ENCODE results near the gene FBXW5.
A peak's percentile ranks its signal among the peaks of the same experiment; 100 is the strongest.

The FBXW5 gene

DNA sequence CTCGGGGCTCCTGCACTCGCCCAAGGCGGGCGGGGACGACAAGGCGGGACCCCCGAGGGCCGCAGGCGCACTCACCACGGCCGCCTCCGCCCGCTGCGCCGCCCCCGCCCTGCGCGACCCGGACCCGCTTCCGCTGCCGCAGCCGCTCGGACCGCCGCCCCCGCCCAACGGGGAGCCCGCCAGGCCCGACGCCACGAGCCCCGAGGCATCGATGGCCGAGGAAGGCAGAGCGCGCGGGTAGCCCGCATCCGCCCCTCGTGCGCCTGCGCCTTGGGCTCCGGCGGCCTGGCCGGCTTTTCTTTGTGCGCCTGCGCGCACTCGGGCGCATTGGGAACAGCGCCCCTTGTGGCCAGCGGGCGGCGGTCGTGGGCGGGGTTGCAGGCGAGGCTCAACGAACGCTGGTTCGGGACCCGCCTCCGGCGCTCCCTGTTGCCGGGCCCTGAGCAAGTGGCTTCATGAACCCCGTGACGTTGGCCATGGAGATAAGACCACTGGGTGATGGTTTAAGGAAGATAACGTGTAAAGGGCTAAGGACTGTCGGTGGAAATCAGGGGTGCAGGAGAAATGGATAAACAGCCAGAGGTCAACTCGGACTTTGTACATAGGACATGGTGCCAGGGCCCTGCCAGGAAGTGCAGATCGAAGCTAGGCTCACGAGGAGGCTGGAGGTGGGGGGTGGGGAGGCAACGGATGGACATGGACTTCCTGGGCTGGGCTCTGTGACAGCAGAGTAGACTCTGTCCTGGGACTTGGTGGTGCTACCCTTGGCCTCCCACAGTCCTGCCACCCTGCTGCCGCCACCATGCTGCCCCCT, at the start of gene FBXW5, which contains the start of gene C8G:
FBXW5 (minus strand) TSS at position 220 of the 814 bp plus-strand sequence. CDS start 655 bp downstream, outside the sequence.
C8G (plus strand) TSS at position 725 of the 814 bp plus-strand sequence; CDS start at position 803, 78 bp downstream.
- DNase-seq (ENCODE audit: low spot score): peak; percentile 96

DNA sequence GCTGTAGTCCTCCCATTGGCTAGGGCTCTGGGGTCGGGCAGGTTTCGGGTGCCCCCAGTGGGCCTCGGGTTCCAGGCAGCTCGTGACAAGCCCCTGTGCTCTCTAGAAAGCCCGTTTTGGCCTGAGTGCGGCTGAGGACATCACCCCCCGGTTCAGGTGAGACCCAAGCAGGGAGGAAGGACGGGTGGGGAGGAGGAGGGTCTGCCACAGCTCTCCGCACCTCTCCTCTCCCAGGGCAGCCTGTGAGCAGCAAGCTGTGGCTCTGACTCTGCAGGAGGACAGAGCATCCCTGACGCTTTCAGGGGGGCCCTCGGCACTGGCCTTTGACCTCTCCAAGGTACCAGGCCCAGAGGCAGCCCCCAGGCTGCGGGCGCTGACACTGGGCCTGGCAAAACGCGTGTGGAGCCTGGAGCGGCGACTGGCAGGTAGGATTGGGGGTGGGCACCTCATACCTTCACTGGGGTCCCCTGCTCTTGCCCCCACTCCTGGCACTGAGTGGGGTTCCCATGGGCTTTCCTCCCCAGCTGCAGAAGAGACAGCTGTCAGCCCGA, 48.4 kb upstream of the FBXW5 start:
- no peak for DNase-seq (ENCODE audit: low spot score)

GRCh38 chr9:136991993-136992818, 47.7 kb upstream of the FBXW5 start, which contains the start of gene PAXX:
Gene PAXX (plus strand): TSS chr9:136992422. CDS start chr9:136992444, 22 bp downstream.
- DNase-seq (ENCODE audit: low spot score): peak; percentile 92

- DNase-seq (ENCODE audit: low spot score): no peak
These were observed 45.8 kb upstream of the FBXW5 start for GRCh38 chr9:136990242-136990911.

DNA sequence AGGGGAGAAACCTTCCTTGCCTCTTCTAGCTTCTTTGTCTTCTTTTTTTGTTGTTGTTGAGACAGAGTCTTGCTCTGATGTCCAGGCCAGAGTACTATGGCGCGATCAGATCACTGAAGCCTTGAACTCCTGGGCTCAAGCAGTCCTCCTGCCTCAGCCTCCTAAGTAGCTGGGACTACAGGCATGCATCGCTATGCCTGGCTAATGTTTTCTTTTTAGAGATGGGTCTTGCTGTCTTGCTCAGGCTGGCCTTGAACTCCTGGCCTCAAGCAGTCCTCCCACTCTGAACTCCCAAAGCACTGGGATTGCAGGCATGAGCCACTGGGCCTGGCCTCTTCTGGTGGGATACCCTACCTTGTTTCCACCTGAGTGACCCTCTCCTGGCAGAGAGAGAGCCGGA, 44.3 kb upstream of the FBXW5 start:
- no peak for DNase-seq (ENCODE audit: low spot score)

- no peak for DNase-seq (ENCODE audit: low spot score)
These were observed 41.3 kb upstream of the FBXW5 start for GRCh38 chr9:136985853-136986252.

DNA sequence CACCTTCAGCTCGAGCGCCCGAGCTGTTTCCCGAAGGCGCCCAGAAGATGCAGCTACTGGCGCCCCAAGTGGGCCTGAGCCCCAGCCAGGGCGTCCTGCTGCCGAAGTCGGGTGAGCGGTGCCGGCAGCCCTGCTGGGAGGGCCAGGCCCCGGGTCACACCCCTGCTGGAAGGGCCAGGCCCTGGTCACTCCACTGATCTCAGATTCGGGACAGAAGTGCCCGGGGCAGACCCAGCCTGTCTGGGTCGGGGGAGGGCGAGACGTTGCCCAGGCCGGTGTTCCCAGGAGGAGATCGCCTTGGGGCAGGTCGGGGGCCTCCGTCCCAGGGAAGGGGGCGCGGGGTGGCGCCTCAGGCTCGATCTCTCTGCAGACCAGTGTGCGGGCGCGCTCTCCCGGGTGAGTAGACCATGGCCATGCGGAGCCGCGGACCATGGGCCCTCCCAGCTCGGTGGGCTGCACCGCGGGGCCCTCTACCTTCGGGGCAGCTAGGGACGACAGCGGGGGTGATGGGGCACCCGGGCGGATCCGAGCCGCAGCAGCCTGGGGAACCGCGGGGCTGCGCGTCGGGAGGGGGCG, 40.6 kb upstream of the FBXW5 start:
- DNase-seq (ENCODE audit: low spot score): no peak

DNA sequence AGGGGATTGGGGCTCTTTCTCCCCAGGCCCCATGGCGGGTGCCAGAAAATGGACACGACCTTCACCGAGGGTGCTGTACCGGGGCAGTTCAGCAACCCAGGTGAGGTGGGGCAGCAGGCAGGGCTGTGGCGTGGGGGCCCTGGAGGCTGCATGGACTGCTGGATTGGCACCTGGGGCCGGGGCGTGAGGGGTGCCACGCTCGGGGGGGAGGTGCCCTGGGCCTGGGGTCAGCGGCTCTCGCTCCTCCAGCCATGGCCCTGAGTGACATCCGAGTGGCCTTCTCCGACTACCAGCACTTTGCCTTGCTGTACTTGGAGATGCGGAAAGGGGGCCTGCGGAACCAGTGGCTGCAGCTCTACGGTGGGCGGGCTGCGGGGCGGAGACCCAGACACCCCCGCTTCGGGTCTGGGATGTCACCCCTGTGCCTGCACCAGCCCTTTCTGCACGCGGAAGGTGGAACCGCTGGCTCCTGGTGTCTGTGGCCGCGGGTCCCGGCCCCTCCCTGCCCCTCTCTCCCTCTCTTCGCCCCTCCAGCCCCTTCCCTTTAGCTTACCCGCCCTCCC, 40.0 kb upstream of the FBXW5 start:
- DNase-seq (ENCODE audit: low spot score): no peak

DNA sequence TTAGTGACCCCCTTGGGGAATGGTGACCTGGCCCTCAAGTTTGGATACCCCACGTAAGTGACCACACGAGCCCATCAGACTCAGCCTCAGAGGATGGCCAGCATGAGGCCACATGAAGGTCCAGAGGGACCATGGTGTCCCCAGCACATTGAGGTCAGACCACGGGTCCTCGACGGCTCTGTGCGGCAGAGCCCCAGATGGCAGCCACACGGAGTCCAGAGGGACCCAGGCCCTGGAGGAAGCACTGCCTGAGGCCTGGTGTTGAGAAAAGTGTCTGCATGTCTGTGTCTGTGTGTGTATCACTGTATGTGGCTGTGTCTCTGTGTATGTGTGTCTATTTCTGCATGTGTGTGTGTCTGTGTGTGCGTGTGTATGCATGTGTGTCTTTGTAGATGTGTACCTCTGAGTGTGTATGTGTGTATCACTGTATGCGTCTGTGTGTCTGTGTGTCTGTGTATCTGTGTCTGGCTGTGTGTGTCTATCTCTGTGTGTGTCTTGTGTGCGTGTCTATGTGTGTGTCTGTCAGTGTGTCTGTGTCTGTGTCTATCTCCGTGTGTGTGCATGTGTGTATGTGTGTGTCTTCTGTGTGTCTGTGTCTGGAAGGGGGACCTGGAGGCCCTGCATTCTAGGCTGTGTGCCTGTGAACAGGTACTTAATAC, 39.2 kb upstream of the FBXW5 start:
- no peak for DNase-seq (ENCODE audit: low spot score)

DNA sequence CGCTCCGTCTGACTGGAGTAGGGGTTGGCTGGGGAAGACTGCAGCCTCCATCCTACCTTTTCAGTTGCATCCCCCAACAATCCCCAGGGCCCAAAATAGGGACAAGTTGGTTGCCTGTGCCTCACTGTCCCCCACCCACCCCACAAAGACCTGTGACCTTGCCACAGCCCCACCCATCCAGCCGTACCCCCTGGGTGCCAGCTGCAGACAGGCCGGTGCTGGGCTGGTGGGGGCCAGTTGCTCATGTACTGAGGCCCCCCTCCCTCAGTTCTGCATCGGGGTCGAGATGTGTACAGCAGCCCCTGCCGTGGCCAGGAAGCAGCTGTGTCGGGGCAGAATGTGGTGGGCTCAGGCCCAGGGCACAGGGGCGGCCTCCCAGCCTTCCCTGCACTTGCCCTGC, 38.6 kb upstream of the FBXW5 start:
- no peak for DNase-seq (ENCODE audit: low spot score)

GRCh38 chr9:136982232-136983051, 37.9 kb upstream of the FBXW5 start, which contains the start of gene LCNL1:
Gene LCNL1 (plus strand): TSS chr9:136982993. CDS start chr9:136983587, 594 bp downstream.
- no peak for DNase-seq (ENCODE audit: low spot score)

DNA sequence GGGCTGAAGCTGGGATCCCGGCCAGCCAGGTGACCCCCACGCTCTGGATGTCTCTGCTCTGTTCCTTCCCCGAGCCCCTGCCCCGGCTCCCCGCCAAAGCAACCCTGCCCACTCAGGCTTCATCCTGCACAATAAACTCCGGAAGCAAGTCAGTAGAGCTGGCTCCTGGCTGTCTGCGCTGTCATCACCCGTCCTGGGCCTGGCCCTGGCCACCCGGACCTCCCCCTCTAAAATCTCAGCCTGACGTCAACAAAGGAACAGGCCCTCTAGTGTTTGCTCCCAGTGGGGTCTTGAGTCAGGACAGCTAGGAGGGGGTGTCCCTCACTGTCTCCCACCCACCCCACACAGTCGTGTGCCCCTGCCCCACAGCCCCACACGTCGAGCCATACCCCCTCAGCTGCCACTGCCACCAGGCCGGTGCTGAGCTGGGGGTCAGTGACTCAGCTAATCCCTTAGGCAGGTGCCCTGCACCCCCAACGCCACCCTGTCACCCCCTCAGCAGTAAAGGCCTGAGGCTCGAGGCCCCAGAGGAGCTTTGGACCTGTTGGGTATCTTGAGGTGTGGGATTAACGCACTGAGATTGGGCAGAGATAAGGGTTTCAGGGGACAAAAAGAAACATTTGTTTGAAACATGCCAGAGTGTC, 37.2 kb upstream of the FBXW5 start:
- DNase-seq (ENCODE audit: low spot score): no peak

DNA sequence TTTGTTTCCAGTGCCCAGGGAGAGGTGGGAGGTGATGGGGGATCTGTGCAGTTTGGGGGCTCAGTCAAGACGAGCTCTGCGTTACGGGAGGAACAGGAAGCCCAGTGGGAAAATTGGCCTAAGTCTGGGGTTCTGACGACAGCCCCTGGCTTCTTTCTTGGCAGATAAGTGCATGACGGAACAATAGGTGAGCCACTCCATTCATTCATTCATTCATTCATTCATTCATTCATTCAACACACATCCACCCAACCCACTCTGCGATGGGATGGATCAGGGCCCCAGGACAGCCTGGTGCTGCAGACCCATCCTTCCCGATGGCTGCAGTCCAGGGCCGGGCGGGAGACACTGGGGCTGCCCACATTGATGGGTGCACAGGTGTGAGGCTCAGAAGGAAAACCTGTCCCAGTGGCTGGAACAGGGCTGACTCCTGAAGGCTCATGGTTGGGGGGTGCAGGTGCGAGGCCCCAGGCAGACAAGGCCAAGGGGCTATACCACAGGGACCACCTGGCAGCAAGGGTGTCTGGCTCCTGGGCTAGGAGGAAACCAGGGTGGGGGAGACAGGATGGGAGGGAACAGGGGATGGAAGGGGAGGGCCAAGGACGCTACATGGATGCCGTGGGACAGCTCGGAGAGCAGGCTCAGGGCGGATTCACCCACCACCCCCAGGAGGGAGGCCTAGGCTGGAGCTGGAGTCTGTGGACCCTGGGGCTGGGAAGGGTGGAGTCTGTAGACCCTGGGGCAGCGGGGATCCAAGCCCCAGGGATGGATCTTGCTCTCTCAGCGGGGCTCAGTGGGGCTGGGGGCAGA, 36.3 kb upstream of the FBXW5 start:
- no peak for DNase-seq (ENCODE audit: low spot score)

DNA sequence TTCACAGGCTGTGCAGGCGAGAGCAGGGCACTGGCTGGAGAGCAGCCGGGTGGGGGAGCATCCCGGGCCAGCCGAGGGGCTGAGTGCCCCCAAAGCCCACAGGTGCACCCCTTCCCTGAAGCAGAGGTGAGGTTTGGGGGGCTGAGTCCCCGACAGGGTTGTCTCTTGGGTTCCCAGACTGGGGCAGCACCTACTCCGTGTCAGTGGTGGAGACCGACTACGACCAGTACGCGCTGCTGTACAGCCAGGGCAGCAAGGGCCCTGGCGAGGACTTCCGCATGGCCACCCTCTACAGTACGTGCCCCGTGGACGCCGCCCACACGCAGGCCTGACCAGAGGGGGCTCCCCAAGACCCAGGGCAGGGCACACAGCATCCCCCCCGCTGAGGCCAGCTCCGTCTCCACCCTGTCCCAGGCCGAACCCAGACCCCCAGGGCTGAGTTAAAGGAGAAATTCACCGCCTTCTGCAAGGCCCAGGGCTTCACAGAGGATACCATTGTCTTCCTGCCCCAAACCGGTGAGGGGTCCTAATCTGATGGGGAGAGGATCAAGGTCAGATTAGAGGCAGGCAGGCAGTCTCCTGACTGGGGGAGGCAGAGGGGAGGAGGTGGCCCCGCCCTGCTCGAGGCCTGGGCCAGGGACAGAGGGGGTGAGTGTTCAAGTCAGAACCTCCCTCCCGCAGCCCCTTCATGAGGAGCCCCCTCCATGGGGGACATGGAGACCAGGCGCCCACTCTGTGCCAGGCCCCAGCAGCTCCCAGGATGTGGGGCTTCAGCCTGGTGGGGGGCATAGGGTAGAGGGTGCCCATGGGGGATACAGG, 35.4 kb upstream of the FBXW5 start:
- DNase-seq (ENCODE audit: low spot score): no peak

DNA sequence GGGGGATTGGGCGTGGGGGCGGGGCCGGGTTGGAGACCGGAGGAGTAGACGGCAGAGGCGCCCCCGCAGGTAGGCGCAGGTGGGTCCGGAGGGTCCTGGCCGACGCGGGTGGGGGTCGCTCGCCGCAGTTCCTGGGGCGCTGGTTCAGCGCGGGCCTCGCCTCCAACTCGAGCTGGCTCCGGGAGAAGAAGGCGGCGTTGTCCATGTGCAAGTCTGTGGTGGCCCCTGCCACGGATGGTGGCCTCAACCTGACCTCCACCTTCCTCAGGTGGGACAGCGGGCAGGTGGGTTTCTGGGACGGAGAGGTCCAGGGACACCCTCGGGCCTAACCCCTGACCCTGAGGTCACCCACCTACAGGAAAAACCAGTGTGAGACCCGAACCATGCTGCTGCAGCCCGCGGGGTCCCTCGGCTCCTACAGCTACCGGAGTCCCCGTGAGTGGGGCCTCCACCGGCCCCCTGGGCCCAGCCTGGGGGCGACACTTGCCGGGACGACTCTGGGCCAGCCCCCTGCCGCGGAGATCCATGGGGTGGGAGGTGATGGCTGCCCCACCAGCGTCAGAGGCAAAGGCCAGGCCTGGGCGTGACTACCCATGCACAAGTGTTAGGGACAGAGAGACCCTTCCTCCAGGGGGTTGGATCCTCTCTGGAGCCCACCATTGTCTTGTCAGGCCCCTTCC, 34.5 kb upstream of the FBXW5 start:
- no peak for DNase-seq (ENCODE audit: low spot score)

DNA sequence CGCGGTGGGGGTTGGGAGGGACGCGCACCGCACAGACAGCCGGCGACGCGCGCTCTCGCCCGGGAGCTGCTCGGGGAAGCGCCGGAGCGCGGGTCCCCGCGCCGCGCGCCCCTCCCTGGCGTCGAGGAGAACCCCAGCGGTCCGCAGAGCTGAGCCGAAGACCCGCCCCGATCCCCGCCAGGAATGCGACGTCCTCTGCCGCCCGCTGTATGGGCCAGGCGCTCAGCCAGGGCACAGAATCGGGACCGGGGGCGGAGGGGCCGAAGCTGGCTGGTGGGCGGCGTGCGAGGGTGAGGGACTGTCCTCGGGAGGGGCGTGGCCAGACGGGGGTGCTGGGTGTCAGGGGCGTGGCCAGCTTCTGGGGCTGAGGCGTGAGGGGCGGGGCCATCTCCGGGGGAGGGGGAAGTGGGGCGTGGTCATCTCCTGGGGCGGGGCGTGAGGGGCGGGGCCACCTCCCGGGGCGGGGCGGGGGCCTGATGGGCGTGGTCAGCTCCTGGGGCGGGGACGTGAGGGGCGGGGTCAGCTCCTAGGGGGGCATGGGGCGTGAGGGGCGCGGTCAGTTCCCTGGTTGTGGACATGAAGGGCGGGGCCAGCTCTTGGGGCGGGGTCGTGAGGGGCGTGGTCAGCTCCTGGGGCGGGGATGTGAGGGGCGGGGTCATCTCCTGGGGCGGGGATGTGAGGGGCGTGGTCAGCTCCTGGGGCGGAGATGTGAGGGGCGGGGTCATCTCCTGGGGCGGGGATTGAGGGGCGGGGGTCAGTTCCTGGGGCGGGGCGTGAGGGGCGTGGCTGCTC, 33.7 kb upstream of the FBXW5 start:
- DNase-seq (ENCODE audit: low spot score): peak; percentile 62

All from LoVo (cell line).